ENCODE data around the gene NSUN4.
"Not testable (repeated sequence)": the region's sequence is repeated elsewhere in the genome, so short reads cannot be mapped to it uniquely, and the experiment has no call there.

GRCh38 chr1:46319301-46319700 is 21.3 kb upstream of the NSUN4 start:
- TF ChIP-seq, protein P1, sequence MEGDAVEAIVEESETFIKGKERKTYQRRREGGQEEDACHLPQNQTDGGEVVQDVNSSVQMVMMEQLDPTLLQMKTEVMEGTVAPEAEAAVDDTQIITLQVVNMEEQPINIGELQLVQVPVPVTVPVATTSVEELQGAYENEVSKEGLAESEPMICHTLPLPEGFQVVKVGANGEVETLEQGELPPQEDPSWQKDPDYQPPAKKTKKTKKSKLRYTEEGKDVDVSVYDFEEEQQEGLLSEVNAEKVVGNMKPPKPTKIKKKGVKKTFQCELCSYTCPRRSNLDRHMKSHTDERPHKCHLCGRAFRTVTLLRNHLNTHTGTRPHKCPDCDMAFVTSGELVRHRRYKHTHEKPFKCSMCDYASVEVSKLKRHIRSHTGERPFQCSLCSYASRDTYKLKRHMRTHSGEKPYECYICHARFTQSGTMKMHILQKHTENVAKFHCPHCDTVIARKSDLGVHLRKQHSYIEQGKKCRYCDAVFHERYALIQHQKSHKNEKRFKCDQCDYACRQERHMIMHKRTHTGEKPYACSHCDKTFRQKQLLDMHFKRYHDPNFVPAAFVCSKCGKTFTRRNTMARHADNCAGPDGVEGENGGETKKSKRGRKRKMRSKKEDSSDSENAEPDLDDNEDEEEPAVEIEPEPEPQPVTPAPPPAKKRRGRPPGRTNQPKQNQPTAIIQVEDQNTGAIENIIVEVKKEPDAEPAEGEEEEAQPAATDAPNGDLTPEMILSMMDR (IDR thresholded peaks at IDR 0.05), result not testable (repeated sequence)
- TF ChIP-seq EZH2 (IDR thresholded peaks at IDR 0.05; ENCODE audit: borderline replicate concordance, insufficient read depth, low read depth, low read length, poor library complexity, severe bottlenecking), result not testable (repeated sequence)

Measured in B cell (primary cell).